GM20000 (cell line): Measurements from ENCODE around the gene GSTM1.
"Not testable (repeated sequence)": the region's sequence is repeated elsewhere in the genome, so short reads cannot be mapped to it uniquely, and the experiment has no call there.

Experiments
- DNase-seq: peaks from one replicate; pipeline ENCODE4 v3.0.0; 2012; ENCODE audit warnings: low spot score
- TF ChIP-seq, protein P1 (sequence below): IDR thresholded peaks from 2 replicates; pipeline ENCODE4 v1.5.1; 2012; ENCODE audit warnings: mild to moderate bottlenecking, control low read depth; ENCODE audit errors: extremely low read depth, missing control alignments

GSTM1 gene

DNA sequence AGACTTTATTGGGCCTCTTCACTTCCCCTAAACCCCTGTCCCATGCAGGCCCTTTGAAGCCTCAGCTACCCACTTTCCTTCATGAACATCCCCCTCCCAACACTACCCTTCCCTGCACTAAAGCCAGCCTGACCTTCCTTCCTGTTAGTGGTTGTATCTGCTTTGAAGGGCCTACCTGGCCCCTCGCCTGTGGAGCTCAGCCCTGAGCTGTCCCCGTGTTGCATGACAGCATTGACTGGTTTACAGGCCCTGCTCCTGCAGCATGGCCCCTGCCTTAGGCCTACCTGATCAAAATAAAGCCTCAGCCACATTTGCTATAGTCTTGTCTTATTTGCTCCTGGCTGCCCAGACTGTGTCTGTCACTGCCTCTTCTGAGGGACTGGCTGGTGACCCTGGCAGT is 26.2 kb upstream of the GSTM1 start:
- TF ChIP-seq, protein P1, sequence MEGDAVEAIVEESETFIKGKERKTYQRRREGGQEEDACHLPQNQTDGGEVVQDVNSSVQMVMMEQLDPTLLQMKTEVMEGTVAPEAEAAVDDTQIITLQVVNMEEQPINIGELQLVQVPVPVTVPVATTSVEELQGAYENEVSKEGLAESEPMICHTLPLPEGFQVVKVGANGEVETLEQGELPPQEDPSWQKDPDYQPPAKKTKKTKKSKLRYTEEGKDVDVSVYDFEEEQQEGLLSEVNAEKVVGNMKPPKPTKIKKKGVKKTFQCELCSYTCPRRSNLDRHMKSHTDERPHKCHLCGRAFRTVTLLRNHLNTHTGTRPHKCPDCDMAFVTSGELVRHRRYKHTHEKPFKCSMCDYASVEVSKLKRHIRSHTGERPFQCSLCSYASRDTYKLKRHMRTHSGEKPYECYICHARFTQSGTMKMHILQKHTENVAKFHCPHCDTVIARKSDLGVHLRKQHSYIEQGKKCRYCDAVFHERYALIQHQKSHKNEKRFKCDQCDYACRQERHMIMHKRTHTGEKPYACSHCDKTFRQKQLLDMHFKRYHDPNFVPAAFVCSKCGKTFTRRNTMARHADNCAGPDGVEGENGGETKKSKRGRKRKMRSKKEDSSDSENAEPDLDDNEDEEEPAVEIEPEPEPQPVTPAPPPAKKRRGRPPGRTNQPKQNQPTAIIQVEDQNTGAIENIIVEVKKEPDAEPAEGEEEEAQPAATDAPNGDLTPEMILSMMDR: no peak
- no peak for DNase-seq

DNA sequence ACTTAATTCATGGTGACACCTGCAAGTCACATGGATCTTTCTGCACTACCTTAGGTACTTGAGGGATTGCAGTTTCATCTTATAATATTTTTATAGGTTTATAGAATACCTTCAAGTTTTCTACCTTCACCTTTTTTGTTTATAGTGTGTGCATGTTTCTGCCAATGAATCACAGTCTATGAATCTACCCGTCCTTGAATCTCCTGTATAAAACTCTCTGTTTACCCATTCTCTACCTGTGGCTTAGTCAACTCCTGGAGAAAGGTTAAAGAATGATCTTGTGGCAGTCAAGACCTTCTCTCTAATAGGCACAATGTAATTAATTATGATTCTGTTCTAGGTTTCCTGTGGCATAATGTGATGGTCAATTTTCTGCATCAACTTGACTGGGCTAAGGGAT is 22.9 kb upstream of the GSTM1 start:
- TF ChIP-seq, protein P1: no peak
- no peak for DNase-seq

DNA sequence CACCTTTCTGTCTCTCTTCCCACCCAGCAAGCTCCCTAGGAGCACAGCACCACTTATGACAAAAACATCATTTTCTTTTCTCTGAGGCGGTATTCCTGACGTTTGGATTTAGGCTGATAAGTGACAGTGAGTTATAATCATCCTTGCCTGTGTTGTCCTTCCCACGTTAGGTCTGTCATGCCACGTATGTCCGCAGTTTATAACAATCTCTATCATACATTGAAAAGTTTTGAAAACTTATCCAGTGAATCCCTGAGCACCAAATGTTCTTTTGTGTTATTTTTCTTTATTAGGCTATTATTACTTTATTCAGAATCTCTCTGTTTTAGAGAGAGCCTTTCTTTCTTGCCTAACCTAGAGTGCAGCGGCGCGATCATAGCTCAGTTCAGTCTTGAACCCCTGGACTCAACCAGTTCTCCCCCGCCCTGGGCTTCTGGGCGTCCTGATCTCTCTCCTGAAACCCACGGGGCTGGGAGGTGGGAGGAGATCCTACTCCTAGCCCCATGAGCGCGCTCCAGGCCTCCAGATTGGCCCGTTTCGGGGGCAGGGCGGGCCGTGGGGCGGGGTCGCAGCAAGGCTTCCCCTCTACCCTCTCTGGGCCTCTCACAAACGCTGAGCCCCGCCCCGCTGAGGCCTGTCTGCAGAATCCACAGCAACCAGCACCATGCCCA is 20.0 kb upstream of the GSTM1 start, which contains the start of gene GSTM2:
GSTM2 (plus strand) TSS at position 606 of the 671 bp plus-strand sequence; CDS start at position 665, 59 bp downstream.
- DNase-seq: peak; percentile 84

DNA sequence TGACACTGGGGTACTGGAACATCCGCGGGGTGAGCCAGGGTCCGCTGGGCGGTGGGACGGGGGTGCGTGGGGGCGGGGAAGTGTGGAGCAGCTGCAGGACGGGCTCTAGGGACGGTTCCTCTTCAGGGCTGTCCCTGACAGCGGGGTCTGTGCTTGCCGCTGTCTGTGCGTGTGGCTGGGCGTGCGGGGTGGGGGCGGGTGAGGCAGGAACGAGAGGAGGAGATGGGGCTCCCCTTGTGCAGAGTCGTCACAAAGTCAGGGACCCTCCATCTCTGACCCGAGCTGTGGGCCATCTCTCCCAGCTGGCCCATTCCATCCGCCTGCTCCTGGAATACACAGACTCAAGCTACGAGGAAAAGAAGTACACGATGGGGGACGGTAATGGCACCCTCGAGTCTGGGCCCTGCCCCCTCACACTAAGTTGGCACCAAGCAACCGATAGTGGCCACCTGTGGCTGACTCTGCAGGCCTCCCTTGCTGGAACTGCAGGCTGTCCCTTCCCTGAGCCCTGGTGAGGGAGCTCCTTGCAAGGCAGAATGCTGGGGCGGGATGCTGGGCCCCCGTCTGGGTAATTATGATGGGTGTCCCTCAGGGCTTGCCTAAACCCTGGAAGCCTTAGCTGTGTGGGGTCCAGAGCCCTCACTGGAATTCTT is 19.4 kb upstream of the GSTM1 start:
- no peak for DNase-seq
- TF ChIP-seq, protein P1: no peak

More for the DNA sequence above, 20.0 kb upstream of the GSTM1 start, which contains the start of gene GSTM2:
- TF ChIP-seq, protein P1: no peak

DNA sequence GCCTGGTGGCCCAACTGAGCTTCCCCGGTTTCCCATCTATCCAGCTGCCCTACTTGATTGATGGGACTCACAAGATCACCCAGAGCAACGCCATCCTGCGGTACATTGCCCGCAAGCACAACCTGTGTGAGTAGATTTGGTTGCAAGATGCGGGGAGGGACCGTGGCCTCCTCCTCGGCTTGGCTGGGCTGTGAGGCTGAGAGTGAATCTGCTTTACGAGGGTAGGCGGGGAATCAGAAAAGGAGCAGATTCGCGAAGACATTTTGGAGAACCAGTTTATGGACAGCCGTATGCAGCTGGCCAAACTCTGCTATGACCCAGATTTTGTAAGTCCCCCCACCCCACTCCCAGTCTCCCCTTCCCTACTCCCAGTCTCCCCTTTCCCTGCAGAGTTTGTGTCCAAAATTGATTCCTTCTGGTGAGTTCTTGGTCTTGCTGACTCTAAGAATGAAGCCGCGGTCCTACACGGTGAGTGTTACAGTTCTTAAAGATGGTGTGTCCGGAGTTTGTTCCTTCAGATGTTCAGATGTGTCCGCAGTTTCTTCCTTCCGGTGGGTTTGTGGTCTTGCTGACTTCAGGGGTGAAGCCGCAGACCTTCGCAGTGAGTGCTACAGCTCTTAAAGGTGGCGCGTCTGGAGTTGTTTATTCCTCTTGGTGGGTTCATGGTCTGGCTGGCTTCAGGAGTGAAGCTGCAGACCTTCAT is 18.2 kb upstream of the GSTM1 start:
- no peak for DNase-seq

DNA sequence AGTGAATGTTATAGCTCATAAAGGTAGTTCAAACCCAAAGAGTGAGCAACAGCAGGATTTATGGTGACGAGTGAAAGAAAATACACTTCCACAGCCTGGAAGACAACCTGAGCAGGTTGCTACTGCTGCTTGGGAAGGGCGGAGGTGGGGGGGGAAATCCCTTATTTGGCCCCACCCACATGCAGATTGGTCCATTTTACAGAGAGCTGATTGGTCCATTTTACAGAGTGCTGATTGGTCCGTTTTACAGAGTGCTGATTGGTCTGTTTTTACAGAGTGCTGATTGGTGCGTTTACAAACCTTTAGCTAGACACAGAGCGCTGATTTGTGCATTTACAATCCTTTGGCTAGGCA is 17.7 kb upstream of the GSTM1 start:
- DNase-seq: not testable (repeated sequence)

More for the DNA sequence above, 18.2 kb upstream of the GSTM1 start:
- TF ChIP-seq, protein P1: no peak

DNA sequence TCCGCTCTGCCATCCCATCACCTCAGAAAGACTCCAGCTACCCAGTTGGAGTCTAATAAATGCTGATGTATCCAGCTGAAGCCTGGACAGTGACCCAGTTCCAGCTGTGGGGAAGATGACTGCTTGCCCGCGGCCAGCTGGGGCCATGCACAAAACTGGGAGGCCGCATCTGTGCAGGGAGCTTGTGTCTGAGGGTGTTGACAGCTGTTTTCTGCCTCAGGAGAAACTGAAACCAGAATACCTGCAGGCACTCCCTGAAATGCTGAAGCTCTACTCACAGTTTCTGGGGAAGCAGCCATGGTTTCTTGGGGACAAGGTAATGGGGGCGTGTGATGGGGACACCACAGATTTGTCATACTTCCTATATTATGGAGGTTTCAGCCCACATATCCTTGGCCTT is 16.6 kb upstream of the GSTM1 start:
- no peak for DNase-seq
- TF ChIP-seq, protein P1: no peak

DNA sequence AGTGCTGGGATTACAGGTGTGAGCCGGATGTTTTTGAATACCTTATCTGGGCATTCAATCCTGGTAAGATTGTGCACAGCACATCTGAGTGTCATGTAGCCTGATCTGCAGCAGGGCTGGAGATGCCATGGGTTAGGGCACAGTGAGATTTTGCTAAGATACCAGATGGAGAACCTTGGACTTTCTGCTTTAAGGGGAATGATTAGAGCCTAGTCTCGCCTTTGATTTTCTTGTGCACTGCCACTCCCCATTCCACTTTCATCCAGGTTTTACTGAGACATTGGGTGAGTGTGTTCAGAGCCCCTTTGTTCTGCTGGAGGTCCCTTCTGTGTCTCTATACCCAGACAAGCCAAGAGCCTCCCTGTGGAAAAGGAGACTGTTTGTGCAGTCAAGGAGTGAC is 13.8 kb upstream of the GSTM1 start:
- DNase-seq: not testable (repeated sequence)

DNA sequence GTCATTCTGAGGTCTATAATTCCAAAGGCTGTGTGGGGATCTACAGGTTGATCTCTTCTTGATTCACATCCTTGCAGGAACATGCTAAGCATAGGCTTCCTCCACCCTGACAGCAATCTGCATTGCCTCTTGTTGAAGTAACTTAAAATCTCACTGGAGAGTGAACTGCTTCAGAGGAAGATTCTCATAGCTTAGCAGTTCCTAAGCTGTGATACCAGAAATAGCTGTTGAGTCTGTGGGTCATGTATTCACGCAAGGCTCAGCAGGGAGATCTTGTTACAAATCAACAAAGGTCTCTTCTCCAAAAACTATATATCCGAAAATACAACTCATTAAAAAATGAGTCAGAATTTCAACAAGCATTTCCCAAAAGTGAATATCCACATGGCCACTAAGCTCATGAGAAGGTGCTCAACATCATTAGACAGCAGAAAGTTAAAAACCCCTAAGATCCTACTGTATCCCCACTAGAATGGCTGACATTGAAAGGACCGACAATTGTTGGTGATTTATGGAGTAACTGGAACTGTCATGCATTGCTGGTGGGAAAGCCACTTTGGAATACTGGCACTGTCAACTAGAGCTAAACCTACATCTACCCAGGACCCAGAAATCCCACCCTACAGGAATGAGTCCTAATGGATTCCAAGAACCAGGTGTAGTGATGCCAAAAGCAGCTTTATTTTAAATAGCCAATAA is 10.8 kb upstream of the GSTM1 start:
- DNase-seq: not testable (repeated sequence)
